Loucy (cell line): ENCODE results near the gene UFSP2.

Source experiments
- H2AFZ ChIP-seq: fragments of 200-600 bp; sonication (generic); 2 replicates; pipeline ENCODE4 v1.6.0; 2016; ENCODE audit warnings: antibody characterized with exemption, mild to moderate bottlenecking, low read length, moderate library complexity
- H3F3A ChIP-seq: fragments of 200-600 bp; 2 replicates; pipeline ENCODE4 v1.6.0; 2016; ENCODE audit warnings: antibody characterized with exemption, low read depth, mild to moderate bottlenecking
- H3K27me3 ChIP-seq: fragments of 200-600 bp; sonication (generic); 2 replicates; pipeline ENCODE4 v1.6.1; 2014; ENCODE audit warnings: low read length, mild to moderate bottlenecking; ENCODE audit not compliant: insufficient read depth, poor library complexity, severe bottlenecking
- H3K36me3 ChIP-seq: fragments of 200-600 bp; sonication (generic); 2 replicates; pipeline ENCODE4 v1.6.1; 2016; ENCODE audit warnings: low read length; ENCODE audit not compliant: insufficient read depth
- H3K4me1 ChIP-seq: fragments of 200-600 bp; sonication (generic); 2 replicates; pipeline ENCODE4 v1.5.1; 2014; ENCODE audit warnings: low read length, mild to moderate bottlenecking; ENCODE audit not compliant: insufficient read depth, poor library complexity, severe bottlenecking
- H3K4me2 ChIP-seq: fragments of 200-600 bp; sonication (generic); 2 replicates; pipeline ENCODE4 v1.6.0; 2014; ENCODE audit warnings: antibody characterized with exemption, low read length, low read depth, mild to moderate bottlenecking; ENCODE audit not compliant: poor library complexity, severe bottlenecking
- H3K4me3 ChIP-seq: fragments of 200-600 bp; sonication (generic); 2 replicates; pipeline ENCODE4 v1.5.1; 2014; ENCODE audit warnings: low read length, mild to moderate bottlenecking, mixed read lengths; ENCODE audit not compliant: poor library complexity, severe bottlenecking
- H3K79me2 ChIP-seq: fragments of 200-600 bp; sonication (generic); 2 replicates; pipeline ENCODE4 v1.6.1; 2014; ENCODE audit warnings: low read length; ENCODE audit not compliant: insufficient read depth
- H3K9ac ChIP-seq: fragments of 200-600 bp; sonication (generic); 2 replicates; pipeline ENCODE4 v1.6.0; 2014; ENCODE audit warnings: mild to moderate bottlenecking, low read depth, low read length, moderate library complexity; ENCODE audit not compliant: poor library complexity, severe bottlenecking
- H3K9me2 ChIP-seq: fragments of 200-600 bp; sonication (generic); replicated peaks from 2 replicates; pipeline ENCODE4 v1.6.1; 2016; ENCODE audit warnings: low read depth, low read length, mixed read lengths
- H3K9me3 ChIP-seq: fragments of 200-600 bp; sonication (generic); 2 replicates; pipeline ENCODE4 v1.6.1; 2014; ENCODE audit warnings: mild to moderate bottlenecking, antibody characterized with exemption, low read length, low read depth; ENCODE audit not compliant: insufficient read depth
- H4K20me1 ChIP-seq: fragments of 200-600 bp; sonication (generic); 2 replicates; pipeline ENCODE4 v1.6.0; 2014; ENCODE audit warnings: antibody characterized with exemption, low read length, mild to moderate bottlenecking; ENCODE audit not compliant: insufficient read depth, poor library complexity, severe bottlenecking
- EZH2phosphoT487 ChIP-seq: fragments of 200-600 bp; IDR thresholded peaks from 2 replicates; pipeline ENCODE4 v1.6.1; 2018; ENCODE audit warnings: antibody characterized with exemption, mild to moderate bottlenecking, moderate library complexity, borderline replicate concordance
- TF ChIP-seq, protein P1 (sequence below): fragments of 200-600 bp; sonication (generic); conservative IDR thresholded peaks from 2 replicates; pipeline ENCODE4 v1.5.1; 2014; ENCODE audit warnings: mild to moderate bottlenecking, antibody characterized with exemption, low read length

The UFSP2 gene

DNA sequence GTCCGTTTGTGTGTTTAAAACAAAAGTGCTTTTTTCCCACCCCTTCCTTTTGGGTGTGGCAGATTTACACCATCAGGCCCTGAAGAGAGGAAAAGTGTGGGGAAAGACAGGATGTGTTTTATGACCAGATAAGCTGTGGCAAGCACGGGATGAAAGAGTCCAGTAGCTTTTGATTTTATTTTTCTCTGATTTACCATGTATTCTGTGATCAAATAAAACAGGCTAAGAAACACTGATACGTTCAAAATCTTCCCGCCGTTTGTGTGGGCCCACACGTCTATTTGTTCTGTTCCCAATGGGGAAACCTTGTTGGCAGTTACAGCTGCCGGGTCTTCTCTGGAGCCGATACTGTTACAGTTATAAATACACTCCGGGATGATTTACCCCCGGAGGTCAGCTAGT, 40.8 kb downstream of the UFSP2 start:
- H3F3A ChIP-seq = no peaks in the 10 kb centered on the region
- TF ChIP-seq EZH2phosphoT487 = no peak
- TF ChIP-seq, protein P1, sequence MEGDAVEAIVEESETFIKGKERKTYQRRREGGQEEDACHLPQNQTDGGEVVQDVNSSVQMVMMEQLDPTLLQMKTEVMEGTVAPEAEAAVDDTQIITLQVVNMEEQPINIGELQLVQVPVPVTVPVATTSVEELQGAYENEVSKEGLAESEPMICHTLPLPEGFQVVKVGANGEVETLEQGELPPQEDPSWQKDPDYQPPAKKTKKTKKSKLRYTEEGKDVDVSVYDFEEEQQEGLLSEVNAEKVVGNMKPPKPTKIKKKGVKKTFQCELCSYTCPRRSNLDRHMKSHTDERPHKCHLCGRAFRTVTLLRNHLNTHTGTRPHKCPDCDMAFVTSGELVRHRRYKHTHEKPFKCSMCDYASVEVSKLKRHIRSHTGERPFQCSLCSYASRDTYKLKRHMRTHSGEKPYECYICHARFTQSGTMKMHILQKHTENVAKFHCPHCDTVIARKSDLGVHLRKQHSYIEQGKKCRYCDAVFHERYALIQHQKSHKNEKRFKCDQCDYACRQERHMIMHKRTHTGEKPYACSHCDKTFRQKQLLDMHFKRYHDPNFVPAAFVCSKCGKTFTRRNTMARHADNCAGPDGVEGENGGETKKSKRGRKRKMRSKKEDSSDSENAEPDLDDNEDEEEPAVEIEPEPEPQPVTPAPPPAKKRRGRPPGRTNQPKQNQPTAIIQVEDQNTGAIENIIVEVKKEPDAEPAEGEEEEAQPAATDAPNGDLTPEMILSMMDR = no peak
- H3K4me2 ChIP-seq = peak overlapping the region; percentile 45
- H3K4me3 ChIP-seq = peak overlapping the region; percentile 45
- no peaks in the 10 kb centered on the region for H3K36me3 ChIP-seq
- peaks cover 6% of the 10 kb centered on the region for H3K27me3 ChIP-seq
- no peak overlapping the region for H3K9ac ChIP-seq
- H3K9me3 ChIP-seq = peaks cover 7% of the 10 kb centered on the region; the same call in 1 of the 2 replicates
- H3K9me2 ChIP-seq = no peaks in the 10 kb centered on the region
- H4K20me1 ChIP-seq = no peaks in the 10 kb centered on the region
- H3K4me1 ChIP-seq = peaks cover 18% of the 10 kb centered on the region
- no peak overlapping the region for H2AFZ ChIP-seq
- no peaks in the 10 kb centered on the region for H3K79me2 ChIP-seq

- Histone ChIP-seq H2AFZ (no peak overlapping the region), H3K4me3 (peak overlapping the region; percentile 45), H3K27me3 (peaks cover 11% of the 10 kb centered on the region), H4K20me1 (no peaks in the 10 kb centered on the region), H3K79me2 (no peaks in the 10 kb centered on the region), H3K4me1 (peaks cover 18% of the 10 kb centered on the region), H3K9me2 (no peaks in the 10 kb centered on the region), H3K9me3 (peaks cover 7% of the 10 kb centered on the region; the same call in 1 of the 2 replicates), H3K4me2 (peak overlapping the region; percentile 45), H3K9ac (peak overlapping the region; percentile 14), H3F3A (no peaks in the 10 kb centered on the region), H3K36me3 (no peaks in the 10 kb centered on the region)
- TF ChIP-seq, protein P1 = no peak
- no peak for TF ChIP-seq EZH2phosphoT487
Measured at GRCh38 chr4:185384061-185384460, 41.7 kb downstream of the UFSP2 start.

DNA sequence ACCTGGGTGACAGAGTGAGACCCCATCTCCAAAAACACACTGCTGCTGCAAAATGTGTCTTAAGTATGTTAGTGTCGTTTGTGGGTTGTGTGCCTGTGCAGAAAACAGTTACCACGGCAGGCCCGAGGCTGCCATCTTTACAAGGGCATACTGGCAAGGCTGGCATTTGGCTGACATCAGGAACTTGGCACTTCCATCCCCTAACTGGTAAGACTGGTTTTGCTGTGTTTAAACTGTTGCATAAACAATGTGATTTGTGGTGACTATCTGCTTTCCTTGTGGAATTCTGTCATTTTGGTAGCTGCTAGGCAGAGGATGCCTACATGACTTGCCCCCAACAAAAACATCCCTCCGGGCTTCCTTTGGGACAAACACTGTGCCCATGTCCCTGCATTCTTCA, 42.3 kb downstream of the UFSP2 start:
- H4K20me1 ChIP-seq = no peaks in the 10 kb centered on the region
- H3K36me3 ChIP-seq = no peaks in the 10 kb centered on the region
- H3K4me1 ChIP-seq = peaks cover 18% of the 10 kb centered on the region
- no peak overlapping the region for H3K4me2 ChIP-seq
- H3K9me2 ChIP-seq = no peaks in the 10 kb centered on the region
- H3K79me2 ChIP-seq = no peaks in the 10 kb centered on the region
- H3K27me3 ChIP-seq = peaks cover 11% of the 10 kb centered on the region
- TF ChIP-seq, protein P1 = no peak
- no peak for TF ChIP-seq EZH2phosphoT487
- H3K9me3 ChIP-seq = peaks cover 7% of the 10 kb centered on the region; the same call in 1 of the 2 replicates
- H3K4me3 ChIP-seq = no peak overlapping the region
- H3K9ac ChIP-seq = no peak overlapping the region
- no peak overlapping the region for H2AFZ ChIP-seq
- H3F3A ChIP-seq = no peaks in the 10 kb centered on the region
